HG03442 (cell line): ENCODE measurements around the gene TMEM236.

Source experiments
- ATAC-seq: cut with Tn5 transposase; IDR thresholded peaks from one replicate; pipeline ENCODE4 v1.9.1; 2021; ENCODE audit warnings: mild to moderate bottlenecking, moderate library complexity; ENCODE audit not compliant: unreplicated experiment

TMEM236 gene

GRCh38 chr10:17740668-17741067 is 11.3 kb upstream of the TMEM236 start:
- ATAC-seq = no peak

GRCh38 chr10:17742918-17743317 is 9.1 kb upstream of the TMEM236 start:
- ATAC-seq = peak; percentile 47

- ATAC-seq = no peak
Measured at GRCh38 chr10:17743437-17743836, 8.6 kb upstream of the TMEM236 start.

DNA sequence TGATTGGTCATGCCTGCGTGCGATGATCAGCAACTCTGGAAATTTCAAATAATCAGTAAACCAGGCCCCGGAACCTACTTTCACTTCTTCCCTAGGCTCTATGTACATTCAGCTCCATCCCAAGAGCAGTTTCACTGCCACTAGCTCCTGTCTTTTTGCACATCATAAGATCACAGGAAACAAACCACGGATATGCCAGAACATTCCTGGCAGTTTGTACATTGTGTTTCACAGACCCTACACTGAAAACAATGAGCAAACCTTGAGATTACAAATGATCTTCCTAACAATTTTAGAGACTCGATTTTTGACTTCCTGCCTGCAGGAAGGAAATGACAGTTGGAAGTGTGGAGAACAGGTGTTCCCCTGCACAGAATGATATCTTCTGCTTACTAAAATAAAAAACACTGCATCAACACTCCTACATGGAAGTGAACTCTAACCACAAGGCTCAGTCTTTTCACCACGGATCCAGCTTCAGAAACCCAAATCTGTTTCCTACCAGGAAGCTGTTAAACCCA is 7.6 kb upstream of the TMEM236 start:
- no peak for ATAC-seq

DNA sequence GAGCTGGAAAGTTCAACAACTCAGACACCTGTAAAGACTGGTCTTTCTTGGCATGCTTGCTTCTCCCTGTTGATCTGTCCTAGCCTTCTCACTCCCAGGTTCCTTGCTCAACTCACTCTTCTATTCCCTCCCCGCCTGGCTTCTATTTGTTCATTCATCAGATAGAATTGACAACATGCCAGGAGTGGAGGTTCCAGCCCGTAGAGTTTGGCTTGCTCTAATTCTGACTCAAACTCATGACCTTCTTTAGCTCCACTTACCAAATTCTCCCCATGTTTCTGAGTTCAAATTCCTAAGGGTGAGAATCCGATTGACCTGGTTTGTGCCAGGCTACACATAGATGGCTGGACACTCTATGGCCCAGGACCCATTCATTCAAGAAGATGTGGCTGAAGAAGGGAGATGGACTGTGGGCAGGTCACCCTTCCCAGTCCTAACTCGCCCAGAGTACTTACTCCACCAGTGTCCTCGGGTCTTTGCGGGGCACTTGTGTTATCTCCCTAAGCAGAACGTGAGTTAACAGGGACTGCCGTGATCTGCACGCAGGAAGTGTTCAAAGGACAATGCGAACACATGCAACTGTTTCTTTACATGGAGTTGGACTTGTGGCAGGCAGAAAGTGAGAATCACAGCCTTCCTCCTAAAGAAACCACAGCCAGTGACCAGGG is 4.0 kb upstream of the TMEM236 start:
- ATAC-seq = no peak

GRCh38 chr10:17749890-17750289 is 2.1 kb upstream of the TMEM236 start:
- no peak for ATAC-seq

GRCh38 chr10:17756557-17757217 is 4.7 kb downstream of the TMEM236 start:
- peak; percentile 94 for ATAC-seq

- no peak for ATAC-seq
Measured at GRCh38 chr10:17758200-17758599, 6.2 kb downstream of the TMEM236 start.

- ATAC-seq = no peak
Measured at GRCh38 chr10:17758896-17759295, 6.9 kb downstream of the TMEM236 start.

DNA sequence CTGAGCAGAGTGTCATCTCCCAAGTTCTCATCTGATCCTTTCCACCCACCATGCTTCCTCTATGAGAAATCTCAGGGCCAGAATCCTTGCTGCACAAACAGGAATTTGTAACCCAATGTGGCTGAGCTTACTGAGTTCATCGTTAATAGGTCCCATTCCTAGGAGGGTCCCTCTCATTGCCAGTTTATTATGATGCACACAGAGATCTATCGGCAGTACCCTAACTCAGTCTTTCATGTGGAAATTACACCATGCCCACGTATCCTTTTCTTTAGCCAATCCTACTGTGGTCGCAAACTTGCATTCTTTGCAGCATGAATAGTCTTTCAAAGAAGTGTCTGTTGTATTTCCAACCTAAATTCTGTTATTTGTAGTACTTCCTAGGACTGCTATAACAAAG is 12.1 kb downstream of the TMEM236 start:
- ATAC-seq = no peak

- ATAC-seq = no peak
Measured at GRCh38 chr10:17765602-17766001, 13.6 kb downstream of the TMEM236 start.

DNA sequence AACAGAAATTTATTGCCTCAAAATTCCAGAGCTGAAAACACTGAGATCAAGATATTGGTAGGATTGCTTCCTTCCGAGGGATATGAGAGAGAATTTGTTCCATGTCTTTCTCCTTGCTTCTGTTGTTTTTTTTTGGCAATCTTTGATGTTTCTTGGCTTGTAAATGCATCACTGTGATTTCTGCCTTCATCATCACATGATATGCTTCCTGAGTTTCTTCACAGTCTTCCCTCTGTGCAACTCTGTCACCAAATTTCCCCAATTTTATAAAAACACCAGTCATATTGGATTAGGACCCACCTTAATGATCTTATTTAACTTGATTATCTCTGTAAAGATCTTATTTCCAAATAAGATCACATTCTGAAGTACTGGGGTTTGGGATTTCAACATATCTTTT is 14.7 kb downstream of the TMEM236 start:
- no peak for ATAC-seq

DNA sequence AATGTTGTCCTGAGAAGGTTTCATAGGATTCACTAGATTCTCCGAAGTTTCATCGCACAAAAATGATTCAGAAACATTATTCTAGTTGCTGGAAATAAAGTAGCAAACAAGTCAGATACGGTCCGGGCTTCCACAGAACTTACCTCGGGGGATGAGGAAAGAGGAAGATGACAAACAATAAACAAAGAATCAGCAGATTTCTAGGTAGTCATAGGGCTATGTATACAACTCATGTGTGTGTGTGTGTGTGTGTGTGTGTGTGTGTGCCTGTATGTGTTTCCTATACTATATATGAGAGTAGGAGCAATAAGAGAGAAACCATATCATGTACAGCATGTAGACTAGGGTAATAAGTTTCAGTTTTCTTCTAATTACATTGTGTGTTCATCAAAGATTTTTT is 16.5 kb downstream of the TMEM236 start:
- no peak for ATAC-seq

DNA sequence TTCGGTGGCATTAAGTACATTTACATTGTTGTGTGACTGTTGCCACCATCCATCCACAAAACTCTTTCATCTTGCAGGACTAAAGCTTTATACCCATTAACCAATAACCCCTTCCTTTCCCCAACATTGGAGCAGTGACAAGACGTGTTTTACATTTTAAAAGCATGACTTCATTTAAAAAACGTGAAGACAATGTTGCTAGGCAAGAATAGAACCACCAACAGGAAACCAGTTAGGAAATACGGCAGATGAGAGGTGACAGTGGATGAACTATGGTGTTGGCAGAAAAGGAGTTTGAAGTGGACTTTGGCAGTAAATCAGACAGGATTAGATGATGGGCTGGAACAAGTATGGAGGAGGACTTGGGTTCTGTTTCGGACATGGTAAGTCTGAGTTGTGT is 17.0 kb downstream of the TMEM236 start:
- no peak for ATAC-seq

DNA sequence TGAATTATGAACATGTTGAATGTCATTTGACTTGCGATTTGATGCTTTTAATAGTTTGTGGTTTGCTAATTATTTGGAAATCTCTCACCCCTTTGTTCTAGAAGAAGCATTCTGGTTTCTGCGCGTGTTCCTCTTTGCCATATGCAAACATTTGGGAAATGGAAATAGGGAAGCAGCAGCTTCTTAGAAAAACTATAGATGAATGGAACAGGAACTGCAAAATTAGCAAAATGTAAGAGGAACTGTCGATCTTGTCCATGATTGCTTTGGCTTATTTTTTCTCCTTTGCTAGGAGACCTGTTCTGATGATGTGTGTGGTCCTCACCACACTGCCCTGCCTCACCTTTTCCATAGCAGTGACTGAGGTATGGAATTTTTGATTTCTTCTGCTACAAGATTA is 19.0 kb downstream of the TMEM236 start:
- ATAC-seq = no peak

DNA sequence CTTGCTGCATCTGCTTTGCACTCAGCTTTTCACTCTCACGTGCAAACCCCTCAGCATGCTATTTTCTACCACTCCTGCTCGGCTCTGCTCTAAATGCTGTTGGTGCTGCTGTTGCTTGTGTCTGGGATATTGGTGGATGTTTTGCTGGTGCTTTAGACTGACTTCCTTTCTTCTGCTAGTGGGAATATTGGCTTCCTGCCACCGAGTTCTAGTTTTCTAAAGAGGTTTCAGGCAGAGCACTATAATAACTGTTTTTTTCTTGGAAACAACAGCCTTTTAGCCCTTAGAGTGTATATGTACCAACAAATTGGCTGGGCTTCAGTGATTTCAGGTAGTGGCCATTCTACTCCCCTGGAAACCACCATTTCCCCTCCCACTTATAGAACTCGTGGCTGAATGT is 27.8 kb downstream of the TMEM236 start:
- no peak for ATAC-seq

DNA sequence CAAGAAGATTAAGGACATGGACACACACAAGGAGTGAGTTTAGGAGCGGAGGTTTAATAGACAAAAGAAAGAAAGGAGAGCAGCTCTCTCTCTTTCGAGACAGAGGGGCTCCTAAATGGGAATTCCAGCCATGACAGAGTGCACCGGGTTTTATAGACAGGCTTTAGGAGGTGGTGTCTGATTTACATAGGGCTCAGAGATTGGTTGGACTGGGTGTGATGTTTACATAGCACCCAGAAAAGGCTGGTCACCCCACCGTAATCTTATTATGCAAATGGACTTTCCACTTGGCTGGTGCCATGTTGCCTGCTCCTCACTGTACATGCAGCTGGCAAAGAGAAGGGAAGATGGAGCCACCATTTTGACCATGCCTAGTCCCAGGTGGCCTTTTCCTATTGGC is 28.7 kb downstream of the TMEM236 start:
- no peak for ATAC-seq

- ATAC-seq = no peak
Measured at GRCh38 chr10:17781856-17782255, 29.9 kb downstream of the TMEM236 start.

DNA sequence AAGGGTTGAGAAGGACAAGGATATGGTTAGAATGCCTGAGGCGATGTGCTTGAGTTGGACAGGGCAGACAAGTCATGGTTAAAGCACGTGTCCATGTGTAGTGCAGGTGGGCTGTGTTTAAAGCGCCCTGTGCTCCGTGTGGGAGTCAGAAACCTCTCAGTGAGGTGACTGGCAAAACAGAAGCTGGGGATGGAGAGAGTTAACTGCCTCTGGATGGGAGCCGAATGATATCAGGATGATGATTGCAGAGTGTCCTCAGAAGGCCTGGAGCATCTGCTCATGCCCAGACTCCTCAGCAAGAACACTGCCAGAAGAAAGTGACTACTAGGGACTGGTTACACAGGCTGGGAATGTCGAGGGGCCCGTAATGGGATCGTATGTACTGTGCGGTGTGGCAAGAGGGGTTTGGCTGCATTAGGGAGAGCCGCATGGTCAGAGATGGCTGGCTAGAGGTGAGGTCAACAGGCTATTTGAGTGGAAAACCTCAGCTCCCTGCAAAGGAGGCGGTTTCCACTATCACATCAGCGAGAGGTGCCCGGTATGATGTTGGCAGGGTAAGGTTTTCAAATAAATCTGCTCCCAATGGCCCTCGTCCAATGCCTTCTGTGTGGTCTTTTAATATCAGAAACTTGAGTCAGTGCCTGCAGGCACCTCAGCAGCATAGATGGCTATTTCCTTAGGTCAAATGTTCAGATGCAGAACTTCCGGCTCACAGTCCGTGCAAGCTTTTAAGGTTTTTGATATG is 31.1 kb downstream of the TMEM236 start:
- no peak for ATAC-seq

GRCh38 chr10:17783751-17784150 is 31.8 kb downstream of the TMEM236 start:
- ATAC-seq = no peak

DNA sequence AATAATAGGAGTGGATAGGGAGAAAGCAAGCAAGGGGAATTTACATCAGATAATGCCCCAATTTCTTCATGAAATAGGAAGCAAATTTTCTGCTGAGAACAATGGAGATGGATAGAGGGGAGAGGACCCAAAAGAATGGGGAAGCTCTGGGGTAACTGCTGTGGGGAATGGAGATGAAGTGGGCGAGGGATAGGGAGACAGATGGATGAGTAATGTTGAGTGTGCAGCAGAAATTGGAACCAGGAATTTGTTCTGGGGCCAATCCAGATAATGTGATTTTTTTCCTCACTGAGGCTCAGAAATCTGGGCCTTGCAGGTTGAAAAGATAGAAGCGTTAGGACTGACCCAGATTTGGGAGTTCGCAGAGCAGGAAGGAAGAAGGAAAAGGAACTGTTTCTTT is 32.7 kb downstream of the TMEM236 start:
- no peak for ATAC-seq
